Measurements from ENCODE around the gene IARS2.
"Not testable (repeated sequence)": the region's sequence is repeated elsewhere in the genome, so short reads cannot be mapped to it uniquely, and the experiment has no call there.

Gene IARS2

GRCh38 chr1:220113136-220113695 lies 19.3 kb downstream of the IARS2 start:
- DNase-seq = peak; percentile 44

DNA sequence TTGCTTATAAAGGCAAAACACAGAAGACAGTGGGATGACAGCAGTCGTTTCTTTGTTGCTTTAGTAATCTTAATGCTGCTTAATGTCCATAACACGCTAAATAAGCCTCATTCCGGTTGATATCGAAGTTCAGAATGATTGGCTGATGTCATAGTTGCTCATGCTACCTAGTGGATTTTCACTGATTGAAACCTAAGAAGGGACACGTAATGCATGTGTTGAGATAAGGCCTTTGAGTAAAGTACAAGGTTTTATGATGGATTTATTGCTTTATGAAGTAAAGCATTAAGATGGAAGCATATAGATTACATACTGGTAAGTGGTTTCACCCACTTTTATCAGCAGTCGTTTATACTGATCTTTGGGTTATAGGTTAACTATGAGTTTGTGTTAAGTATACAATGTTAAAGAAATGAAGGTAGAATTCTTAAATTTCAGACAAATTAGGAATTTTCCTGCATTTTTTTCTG lies 25.1 kb downstream of the IARS2 start:
- DNase-seq = no peak

- DNase-seq = peak; percentile 92
These were observed 28.0 kb downstream of the IARS2 start for GRCh38 chr1:220121791-220122530.

DNA sequence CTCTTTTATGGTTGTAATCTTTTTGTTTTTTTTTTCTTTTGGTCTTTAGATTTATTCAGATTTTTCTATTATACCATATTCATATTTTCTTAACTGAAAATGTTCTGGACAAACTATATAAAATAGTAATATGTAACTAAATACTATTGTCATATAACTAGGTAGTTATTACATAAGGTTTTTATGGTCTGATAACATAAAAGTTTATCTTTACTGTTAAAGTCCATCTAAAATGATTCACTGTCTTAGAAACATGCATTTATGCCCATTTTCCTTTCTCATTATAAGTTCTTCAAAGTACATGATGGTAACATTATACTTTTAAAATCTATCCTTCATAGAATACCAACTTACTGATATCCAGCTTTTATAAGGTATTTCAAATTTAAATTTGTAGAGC lies 29.1 kb downstream of the IARS2 start:
- no peak for DNase-seq

DNA sequence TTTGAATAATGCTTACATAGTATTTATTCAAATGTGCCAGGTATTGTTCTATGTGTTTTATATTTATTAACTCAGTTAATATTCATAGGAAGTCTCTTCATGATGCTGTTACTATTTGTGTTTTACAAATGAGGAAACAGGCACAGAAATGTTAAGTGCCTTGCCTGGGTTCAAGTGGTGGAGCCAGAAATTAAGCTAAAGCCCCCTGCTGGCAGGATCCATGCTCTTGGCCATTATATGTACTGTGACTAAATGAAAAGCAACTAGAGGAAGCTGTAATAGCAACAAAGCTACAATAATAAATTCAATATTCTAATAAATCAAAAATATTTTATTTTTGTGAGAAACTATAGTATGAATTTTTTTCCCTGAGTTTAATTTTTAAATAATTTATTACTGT lies 30.0 kb downstream of the IARS2 start:
- DNase-seq = peak; percentile 22

- DNase-seq = peak; percentile 48
These were observed 30.6 kb downstream of the IARS2 start for GRCh38 chr1:220124542-220124941.

DNA sequence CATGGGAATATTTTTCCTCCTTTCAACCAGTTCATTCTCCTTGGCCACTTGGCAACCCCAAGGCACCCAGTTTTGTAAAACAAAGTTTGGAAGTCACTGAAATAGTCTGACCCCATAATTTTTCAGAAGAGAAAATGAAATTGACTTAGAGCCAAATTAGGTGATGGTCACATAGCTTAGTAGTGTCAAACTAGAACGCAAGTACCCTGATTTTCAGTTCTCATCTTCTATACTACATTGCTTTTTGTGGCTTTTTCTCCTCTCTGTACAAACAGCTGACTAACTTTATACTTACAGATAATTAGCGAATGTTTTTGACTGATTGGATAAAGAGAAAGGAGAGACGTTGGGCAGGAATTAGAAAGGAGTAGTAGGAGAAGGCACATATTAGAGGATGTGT lies 33.1 kb downstream of the IARS2 start:
- DNase-seq = no peak

DNA sequence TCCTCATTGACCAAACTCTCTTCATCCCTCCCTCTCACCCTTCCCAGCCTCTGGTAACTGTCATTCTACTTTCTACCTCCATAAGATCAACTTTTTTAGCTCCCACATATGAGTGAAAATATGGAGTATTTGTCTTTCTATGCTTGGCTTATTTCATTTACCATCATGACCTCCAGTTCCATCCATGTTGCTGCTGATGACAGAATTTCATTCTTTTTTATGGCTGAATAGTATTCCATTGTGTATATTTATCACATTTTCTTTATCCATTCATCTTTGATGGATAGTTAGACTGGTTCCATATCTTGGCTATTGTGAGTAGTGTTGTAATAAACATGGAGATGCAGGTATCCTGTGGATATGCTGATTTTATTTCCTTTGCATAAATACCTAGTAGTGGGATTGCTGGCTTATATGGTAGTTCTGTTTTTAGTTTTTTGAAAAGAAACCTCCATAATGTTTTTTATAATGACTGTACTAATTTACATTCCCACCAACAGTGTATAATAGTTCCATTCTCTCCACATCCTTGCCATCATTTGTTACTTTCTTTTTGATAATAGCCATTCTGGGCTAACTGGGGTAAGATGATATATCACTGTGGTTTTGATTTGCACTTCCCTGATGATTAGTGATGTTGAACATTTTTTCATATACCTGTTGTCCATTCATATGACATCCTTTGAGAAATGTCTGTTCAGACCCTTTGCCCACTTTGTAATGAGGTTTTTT lies 35.7 kb downstream of the IARS2 start:
- no peak for DNase-seq

GRCh38 chr1:220135755-220136154 lies 41.8 kb downstream of the IARS2 start:
- DNase-seq = no peak

DNA sequence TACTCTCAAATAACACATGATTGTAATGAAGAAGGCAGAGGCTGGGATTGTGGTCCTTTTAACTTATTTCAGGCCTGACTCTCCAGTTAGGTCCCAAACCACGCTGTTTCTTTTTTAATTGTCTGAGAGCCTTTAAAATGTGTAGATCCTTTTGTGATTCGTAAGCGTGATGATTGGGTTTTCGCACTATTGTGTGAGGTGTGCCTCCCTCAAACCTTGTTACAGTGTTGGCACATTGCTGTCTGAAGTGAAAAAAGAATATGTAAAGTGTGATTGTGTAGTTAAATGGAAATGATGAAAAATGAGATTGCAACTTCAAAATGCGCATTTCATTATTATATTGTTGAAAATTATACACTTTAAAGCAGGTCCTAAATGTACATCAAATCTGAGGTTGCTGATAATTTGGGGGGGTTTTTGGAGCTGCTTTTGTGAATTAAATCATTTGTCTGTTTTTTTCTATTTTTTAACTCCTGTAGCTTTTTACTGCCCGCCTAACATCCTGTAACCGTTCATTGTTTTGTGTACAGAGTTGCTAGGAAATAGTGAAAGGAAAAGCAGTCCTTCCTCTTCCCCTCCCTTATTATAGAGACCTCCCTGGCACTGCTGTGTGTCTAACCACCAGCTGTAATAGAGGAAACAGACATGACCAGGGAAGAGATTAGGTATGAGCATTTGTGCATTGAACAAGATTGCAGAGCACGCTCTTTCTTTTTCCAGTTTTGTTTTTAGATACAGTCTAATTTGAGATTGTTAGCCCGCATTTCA lies 43.3 kb downstream of the IARS2 start:
- DNase-seq = peak; percentile 89

- no peak for DNase-seq
These were observed 46.0 kb downstream of the IARS2 start for GRCh38 chr1:220139966-220140365.

- DNase-seq = no peak
These were observed 50.1 kb downstream of the IARS2 start for GRCh38 chr1:220144051-220144450.

DNA sequence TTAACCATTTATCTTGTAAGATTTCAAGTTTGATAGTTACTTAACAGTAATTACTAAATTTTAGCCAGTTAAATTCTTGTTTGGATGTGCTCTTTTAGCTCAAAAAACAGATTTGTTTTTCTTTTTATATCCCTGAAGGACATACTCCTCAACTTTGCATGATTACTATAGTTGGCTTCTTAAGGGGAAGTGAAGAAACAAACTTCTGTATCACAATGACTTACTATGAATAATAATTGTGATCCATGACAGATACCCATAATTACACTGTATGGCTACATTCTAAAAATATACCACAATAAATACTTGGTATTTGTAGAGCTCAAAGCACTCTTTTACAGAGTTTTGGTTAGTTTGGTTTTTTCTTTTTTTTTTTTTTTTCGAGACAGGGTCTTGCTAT lies 55.8 kb downstream of the IARS2 start:
- peak; percentile 18 for DNase-seq

DNA sequence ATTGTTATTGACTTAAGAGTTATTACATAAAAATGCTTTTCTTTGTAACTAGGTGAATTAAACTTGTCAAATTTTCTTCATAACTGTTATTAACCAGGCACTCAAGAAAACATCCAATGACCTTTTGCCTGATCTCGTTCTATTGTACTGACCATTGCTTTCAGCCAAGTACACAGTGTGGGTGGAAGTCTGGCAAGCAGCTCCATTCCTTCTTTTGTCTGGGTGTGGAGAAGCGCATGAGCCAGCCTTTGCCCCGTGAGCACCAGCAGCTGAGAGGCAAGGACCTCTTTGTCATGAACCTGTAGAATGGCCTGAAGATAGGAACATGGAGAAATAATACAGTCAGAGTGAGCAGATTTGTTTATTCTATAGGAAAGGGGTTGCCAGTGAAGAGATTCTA lies 57.5 kb downstream of the IARS2 start:
- DNase-seq = no peak

DNA sequence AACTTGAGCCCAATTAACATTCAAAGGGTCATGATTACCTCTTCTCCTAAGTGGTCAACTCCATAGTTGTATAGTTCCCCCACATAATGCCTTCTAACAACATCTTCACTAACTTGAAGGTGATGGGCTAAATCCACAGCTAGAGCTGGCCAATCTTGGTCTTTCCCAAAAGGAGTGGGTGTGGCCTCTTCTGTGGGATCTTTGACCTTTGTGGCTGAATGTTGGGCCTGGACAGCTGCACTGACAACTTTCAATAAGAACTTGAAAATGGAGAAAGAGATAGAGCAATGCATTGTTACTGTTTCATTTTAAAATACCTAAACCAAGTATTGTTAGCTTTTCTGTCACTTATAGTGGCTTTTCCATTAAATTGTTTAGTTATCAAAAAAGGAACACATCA lies 59.2 kb downstream of the IARS2 start:
- no peak for DNase-seq

DNA sequence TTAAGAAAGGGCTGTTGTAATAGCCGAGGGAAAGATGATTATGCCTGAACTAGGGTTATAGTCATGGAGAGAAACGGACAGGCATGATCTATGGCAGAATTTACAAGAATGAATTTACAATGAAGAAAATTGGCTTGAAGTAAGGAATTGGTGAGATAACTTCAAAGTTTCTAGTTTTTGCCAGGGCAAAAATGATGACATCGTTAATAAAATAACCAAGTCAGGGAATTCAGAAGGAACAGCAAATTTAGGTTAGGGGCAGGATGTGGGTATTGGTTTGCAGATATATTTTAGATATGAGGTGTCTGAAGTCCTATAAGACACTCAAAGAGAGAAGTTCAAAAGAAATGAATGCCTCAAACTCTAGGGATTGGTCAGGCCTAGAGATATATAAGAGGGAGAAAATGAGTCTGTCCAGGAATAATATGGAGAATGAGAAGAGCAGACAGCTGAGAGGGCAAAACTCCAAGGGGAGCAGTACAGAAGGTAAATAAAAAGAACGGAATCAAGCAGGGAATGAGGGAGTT lies 62.8 kb downstream of the IARS2 start:
- no peak for DNase-seq

DNA sequence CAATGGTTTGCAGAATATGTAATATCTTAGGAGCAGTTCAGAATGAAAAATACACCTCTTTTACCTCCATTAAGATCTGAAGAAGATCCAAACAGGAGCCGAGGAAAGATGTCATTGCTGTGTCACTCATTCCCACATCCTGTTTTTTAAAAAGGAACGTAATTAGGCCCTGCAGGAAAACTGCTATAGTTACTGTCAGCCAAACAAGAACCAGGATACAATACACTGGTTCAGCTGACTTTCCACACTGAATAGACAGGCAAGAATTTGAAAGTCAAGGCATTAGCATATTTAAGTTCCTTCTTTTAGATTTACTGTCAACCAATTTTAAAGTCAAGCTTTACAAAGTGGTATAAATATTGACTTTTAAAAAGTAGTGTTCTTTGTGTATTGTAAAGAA lies 63.8 kb downstream of the IARS2 start:
- DNase-seq = no peak

DNA sequence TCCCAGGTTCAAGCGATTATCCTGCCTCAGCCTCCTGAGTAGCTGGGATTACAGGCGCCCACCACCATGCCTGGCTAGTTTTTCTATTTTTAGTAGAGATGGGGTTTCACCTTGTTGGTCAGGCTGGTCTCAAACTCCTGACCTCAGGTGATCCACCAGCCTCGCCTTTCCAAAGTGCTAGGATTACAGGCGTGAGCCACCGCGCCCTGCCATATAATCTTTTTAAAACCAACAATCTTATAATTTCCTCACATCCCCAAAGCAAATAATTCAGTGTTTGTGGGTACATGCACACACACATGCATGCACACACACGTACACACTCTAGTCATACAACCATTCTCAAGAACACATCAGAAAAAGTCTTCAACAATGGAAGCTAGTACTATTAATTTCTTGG lies 64.6 kb downstream of the IARS2 start:
- DNase-seq = not testable (repeated sequence)

DNA sequence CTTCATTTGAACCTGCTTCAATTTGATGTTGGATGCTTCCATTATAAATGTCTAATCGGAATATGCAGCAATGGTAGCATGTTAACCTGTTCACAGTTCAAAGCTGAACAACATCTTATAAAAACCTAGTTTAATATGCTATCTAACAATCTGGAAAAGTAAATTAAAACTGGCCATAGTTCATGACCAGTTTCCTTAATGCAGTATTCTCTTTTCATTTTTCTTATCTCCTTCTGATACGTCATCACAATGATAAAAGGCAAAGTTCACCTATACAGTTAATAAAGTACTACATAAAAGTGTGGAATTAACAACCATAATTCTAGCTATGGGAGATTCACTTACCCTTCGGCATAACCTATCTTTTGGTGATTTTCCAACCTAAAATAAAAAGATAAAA lies 65.1 kb downstream of the IARS2 start:
- no peak for DNase-seq

- DNase-seq = no peak
These were observed 66.1 kb downstream of the IARS2 start for GRCh38 chr1:220160027-220160426.

DNA sequence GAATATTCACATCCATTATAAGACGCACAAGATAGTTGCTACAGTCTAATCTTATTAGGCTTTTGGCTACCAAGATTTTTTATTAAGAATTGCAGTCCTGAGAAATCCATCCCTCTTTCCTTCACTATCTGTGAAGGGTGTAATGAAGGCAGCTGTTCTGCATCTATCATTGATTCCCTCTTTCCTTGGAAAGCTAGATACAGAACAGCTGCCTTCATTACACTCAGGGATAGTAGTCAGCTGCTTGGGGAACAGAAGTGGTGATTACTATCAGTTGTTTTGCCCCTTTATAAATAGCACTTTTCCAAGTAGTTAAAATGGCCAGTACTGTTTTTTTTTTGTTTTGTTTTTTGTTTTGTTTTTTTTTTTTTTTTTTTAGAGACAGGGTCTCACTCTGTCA lies 70.2 kb downstream of the IARS2 start:
- DNase-seq = no peak

GRCh38 chr1:220164517-220164916 lies 70.6 kb downstream of the IARS2 start:
- no peak for DNase-seq

DNA sequence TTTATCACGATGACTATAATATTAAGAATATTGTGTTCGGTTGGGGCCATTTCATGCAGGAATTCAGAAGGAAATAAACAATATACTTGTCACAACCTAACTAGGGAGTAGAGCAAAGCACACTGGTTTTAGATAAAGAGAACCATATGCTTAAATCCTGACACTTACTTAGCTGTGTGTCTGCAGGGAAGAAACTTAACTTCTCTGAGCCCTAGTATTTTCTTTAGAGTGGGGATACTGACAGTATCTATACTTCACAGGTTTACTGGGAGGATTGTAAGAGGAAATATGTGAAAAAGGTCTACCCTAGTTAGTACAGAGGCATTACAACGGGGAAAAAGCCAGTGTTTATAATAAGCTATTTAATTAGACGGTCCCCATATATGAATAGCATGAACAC lies 72.9 kb downstream of the IARS2 start:
- no peak for DNase-seq

Data from MV-4-11 (cell line).